DOHH2 (cell line): Measurements from ENCODE around the gene CRADD.
"Not testable (repeated sequence)": the region's sequence is repeated elsewhere in the genome, so short reads cannot be mapped to it uniquely, and the experiment has no call there.

Experiments
- CTCF ChIP-seq: fragments of 200-600 bp; sonication (generic); IDR thresholded peaks from one replicate; pipeline ENCODE4 v1.5.1; 2014; ENCODE audit warnings: antibody characterized with exemption, mild to moderate bottlenecking, low read depth, low read length; ENCODE audit not compliant: poor library complexity, severe bottlenecking
- EZH2phosphoT487 ChIP-seq: fragments of 200-600 bp; sonication (generic); IDR thresholded peaks from 2 replicates; pipeline ENCODE4 v1.6.1; 2017; ENCODE audit warnings: borderline replicate concordance, mild to moderate bottlenecking, antibody characterized with exemption, low read length, moderate library complexity, mixed read lengths

- not testable (repeated sequence) for TF ChIP-seq CTCF, EZH2phosphoT487
Observed at GRCh38 chr12:93780886-93781285, 103.7 kb downstream of the CRADD start.
